GM12878 (cell line): ENCODE measurements around the gene YTHDF1. TPM values are rescaled to one million over a fixed set of nuclear protein-coding genes. Genes with fewer than 3 reads are reported as not detected.

Experiments used
- ATAC-seq: fragments of 200-7000 bp; cut with Tn5 transposase; 3 replicates; pipeline ENCODE4 v1.9.1; 2020; ENCODE audit warnings: mild to moderate bottlenecking, moderate library complexity
- BruUV-seq: library from RNA; stranded (reverse); fragments of 400-500 nt; replicated peaks from 2 replicates; lab custom pipeline; 2021; lab: Mats Ljungman, UMichigan
- CTCF ChIA-PET: fragments of 300-600 bp; sonication (Branson Sonifier 250); formaldehyde crosslinking; extraction: SDS; loops from one replicate; lab custom pipeline; 2021; ENCODE audit warnings: inconsistent platforms; lab: Yijun Ruan, JAX
- POLR2A ChIA-PET: fragments of 350-600 bp; formaldehyde crosslinking; extraction: SDS; loops from one replicate; lab custom pipeline; 2021; ENCODE audit warnings: inconsistent platforms; lab: Charles Lee
- RAD21 ChIA-PET: fragments of 300-600 bp; sonication (Branson Sonifier 250); formaldehyde crosslinking; loops from one replicate; lab custom pipeline; 2023; ENCODE audit warnings: antibody characterized with exemption; ENCODE audit not compliant: unreplicated experiment; lab: Charles Lee
- SMC1A ChIA-PET: fragments of 300-600 bp; sonication (Branson Sonifier 250); formaldehyde crosslinking; loops from one replicate; lab custom pipeline; 2023; ENCODE audit not compliant: unreplicated experiment, uncharacterized antibody; lab: Charles Lee
- DNase-seq: peaks from one replicate; pipeline ENCODE4 v3.0.0-alpha.2; 2011; ENCODE audit warnings: low read depth, low spot score
- FAIRE-seq: peaks from 3 replicates; lab custom pipeline; 2011; peaks lifted over from hg19 to GRCh38; lab: Jason Lieb, UNC
- H2AFZ ChIP-seq: 2 replicates; pipeline ENCODE4 v1.6.0; 2011; ENCODE audit warnings: low read depth, low read length, control low read depth; ENCODE audit not compliant: control insufficient read depth
- H3K27ac ChIP-seq: 2 replicates; pipeline ENCODE4 v1.5.1; 2011; ENCODE audit warnings: control low read depth; ENCODE audit not compliant: control insufficient read depth, insufficient read depth
- H3K27me3 ChIP-seq, 2 experiments: replicated peaks in 1 of 2; 2 replicates each; pipeline versions ENCODE4 v1.6.0 to v1.6.1; 2011; ENCODE audit warnings: low read length in 1 of 2; ENCODE audit not compliant: control insufficient read depth in 2 of 2, insufficient read depth in 2 of 2
- H3K36me3 ChIP-seq, 2 experiments: 2 replicates each; pipeline ENCODE4 v1.5.1; 2011; ENCODE audit warnings: low read length in 1 of 2; ENCODE audit not compliant: control insufficient read depth in 2 of 2, insufficient read depth in 2 of 2
- H3K4me1 ChIP-seq: 2 replicates; pipeline ENCODE4 v1.6.1; 2011; ENCODE audit warnings: mild to moderate bottlenecking, low read length, moderate library complexity, mixed read lengths; ENCODE audit not compliant: control insufficient read depth, insufficient read depth
- H3K4me2 ChIP-seq: 2 replicates; pipeline ENCODE4 v1.6.0; 2011; ENCODE audit warnings: control low read depth; ENCODE audit not compliant: control insufficient read depth, insufficient read depth
- H3K4me3 ChIP-seq: fragments of 200-600 bp; sonication (generic); 2 replicates; pipeline ENCODE4 v1.5.1; 2016
- H3K79me2 ChIP-seq: 2 replicates; pipeline ENCODE4 v1.6.0; 2011; ENCODE audit warnings: low read length; ENCODE audit not compliant: control insufficient read depth, insufficient read depth
- H3K9ac ChIP-seq: 2 replicates; pipeline ENCODE4 v1.8.0; 2011; ENCODE audit warnings: low read length, control low read depth, mixed read lengths; ENCODE audit not compliant: control insufficient read depth, insufficient read depth
- H3K9me3 ChIP-seq: replicated peaks from 3 replicates; pipeline ENCODE4 v1.5.1; 2011; ENCODE audit warnings: mild to moderate bottlenecking, low read length; ENCODE audit not compliant: control insufficient read depth, insufficient read depth
- H4K20me1 ChIP-seq: 2 replicates; pipeline ENCODE4 v1.6.0; 2011; ENCODE audit not compliant: control insufficient read depth, insufficient read depth
- ASH2L ChIP-seq: fragments of 300-600, 200-600 bp; sonication (generic); IDR thresholded peaks from 2 replicates; pipeline ENCODE4 v1.6.1; 2017; ENCODE audit warnings: low read depth, mild to moderate bottlenecking, borderline replicate concordance
- EZH2 ChIP-seq: IDR thresholded peaks from 2 replicates; pipeline ENCODE4 v1.6.1; 2012; ENCODE audit warnings: low read depth, mild to moderate bottlenecking, control low read depth, inconsistent platforms, low read length, borderline replicate concordance; ENCODE audit not compliant: control insufficient read depth
- HSF1 ChIP-seq: fragments of 150-350 bp; IDR thresholded peaks from 2 replicates; pipeline ENCODE4 v1.6.1; 2014; ENCODE audit warnings: mild to moderate bottlenecking, low read depth, low read length
- MTA2 ChIP-seq: fragments of 450-650 bp; IDR thresholded peaks from 2 replicates; pipeline ENCODE4 v1.6.1; 2016; ENCODE audit warnings: low read depth, mild to moderate bottlenecking, moderate library complexity
- RAD21 ChIP-seq: IDR thresholded peaks from 2 replicates; pipeline ENCODE4 v1.6.1; 2011; ENCODE audit warnings: mild to moderate bottlenecking, low read depth, low read length, moderate library complexity; ENCODE audit not compliant: insufficient read depth
- RCOR1 ChIP-seq: conservative IDR thresholded peaks from 2 replicates; pipeline ENCODE4 v1.6.1; 2012; ENCODE audit warnings: low read depth, low read length, improper control_type of control experiment
- SMC3 ChIP-seq: IDR thresholded peaks from 2 replicates; pipeline ENCODE4 v1.6.1; 2011; ENCODE audit warnings: low read length, improper control_type of control experiment, borderline replicate concordance
- ZNF592 ChIP-seq: fragments of 450-650 bp; IDR thresholded peaks from 2 replicates; pipeline ENCODE4 v1.6.1; 2017; ENCODE audit warnings: mild to moderate bottlenecking, moderate library complexity
- ZZZ3 ChIP-seq: IDR thresholded peaks from 2 replicates; pipeline ENCODE4 v1.6.1; 2011; ENCODE audit warnings: low read depth; ENCODE audit not compliant: control insufficient read depth, insufficient read length
- WGBS: methylation state at CpG from one replicate; pipeline ENCODE4 v1.1.6; 2016; ENCODE audit warnings: low lambda C conversion rate; ENCODE audit not compliant: insufficient replicate concordance, insufficient coverage; ENCODE audit errors: missing lambda C conversion rate; 5-methylcytosine and 5-hydroxymethylcytosine counted together
- in situ Hi-C: fragments of 300-500 bp; cut with MboI; formaldehyde crosslinking; loops from 9 replicates; pipeline ENCODE4 v1.14.3; 2018; ENCODE audit warnings: mixed read lengths
- intact Hi-C: fragments of 100-400 bp; cut with micrococcal nuclease; formaldehyde crosslinking; loops from one replicate; pipeline ENCODE4 v1.14.2; 2022; ENCODE audit not compliant: unreplicated experiment
- polyA plus RNA-seq, 11 experiments: library from polyadenylated mRNA; depleted of rRNA in 4 of 11; unstranded in 6 of 11; stranded (reverse) in 5 of 11; fragments of >200 nt; fragmentation: Nextera tagmentation in 4 of 11; fragmentation: Illumina TruSeq in 1 of 11; extraction: Ambion mirVana in 4 of 11; extraction: Trizol in 1 of 11; gene quantifications; 1 replicate in 1 of 11; 2 replicates in 10 of 11; pipeline versions ENCODE4 v1.2.1 to v1.2.3, GENCODE V29; 2011 to 2016; ENCODE audit warnings: inconsistent platforms in 2 of 11, missing spikeins in 2 of 11, low read depth in 1 of 11
- total RNA-seq, 4 experiments: library from RNA; depleted of rRNA in 3 of 4; stranded (reverse); fragments of >200 nt in 3 of 4; fragmentation: Illumina TruSeq in 1 of 4; extraction: Trizol in 1 of 4; gene quantifications; 2 replicates each; pipeline versions ENCODE4 v1.2.1 to v1.2.3, GENCODE V29; 2013 to 2021
- TF ChIP-seq, protein P1 (sequence below): fragments of 450-650 bp; IDR thresholded peaks from 2 replicates; pipeline ENCODE4 v1.6.1; 2018; ENCODE audit warnings: mild to moderate bottlenecking, low read depth, moderate library complexity; ENCODE audit not compliant: partially characterized antibody

The YTHDF1 gene
- total and polyA plus RNA-seq, 10 of the 15 experiments (the other 5 are each of a cell fraction or from before 2014, with no cell fraction given) = 4.6 to 37.8 (median 20.5) TPM

DNA sequence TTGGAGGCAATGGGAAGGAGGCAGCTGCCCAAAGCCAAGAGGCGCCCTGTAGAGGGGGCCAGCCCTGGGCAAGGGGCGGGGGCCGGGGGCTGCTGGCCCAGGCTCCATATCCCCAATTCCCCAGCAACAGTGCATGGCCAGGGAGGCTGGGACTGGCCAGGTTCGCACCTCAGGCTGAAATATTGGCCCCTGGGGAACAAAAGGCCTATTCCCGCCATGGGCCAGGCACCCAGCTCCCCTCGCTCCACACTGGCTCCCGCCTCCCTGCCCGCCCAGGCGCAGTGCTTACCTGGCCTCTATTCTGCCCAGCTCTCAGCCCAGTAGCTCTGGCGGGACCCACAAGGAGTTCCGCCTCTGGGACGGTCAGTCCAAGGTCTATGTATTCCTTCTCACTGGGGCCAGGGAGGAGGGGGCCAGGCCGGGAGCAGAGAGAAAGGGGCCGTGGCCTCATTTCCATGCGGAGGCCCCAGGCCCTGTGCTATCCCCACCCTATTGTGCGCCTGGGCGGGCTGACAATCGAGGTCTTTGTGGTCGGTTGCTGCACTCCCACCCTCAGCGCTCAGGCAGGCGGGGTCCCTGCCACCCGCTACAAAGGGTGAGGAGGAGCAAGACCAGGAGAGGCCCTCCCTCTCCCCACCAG is 42.3 kb downstream of the YTHDF1 start (continued):
- TF ChIP-seq ASH2L = no peak
- no peak for TF ChIP-seq MTA2
- TF ChIP-seq EZH2 = no peak
- TF ChIP-seq HSF1 = no peak

GRCh38 chr20:63172726-63173125 is 43.2 kb downstream of the YTHDF1 start:
- Histone ChIP-seq H3K9ac (no peak overlapping the region), H3K79me2 (no peaks in the 10 kb centered on the region), H2AFZ (no peak overlapping the region), H3K36me3 (no peaks in the 10 kb centered on the region), H3K27ac (no peak overlapping the region), H4K20me1 (no peaks in the 10 kb centered on the region), H3K4me2 (no peak overlapping the region), H3K4me3 (no peak overlapping the region), H3K9me3 (no peaks in the 10 kb centered on the region), H3K4me1 (no peaks in the 10 kb centered on the region), H3K27me3 (peaks cover 15 to 18% of the 10 kb centered on the region in 2 experiments)
- ChIA-PET CTCF (interaction anchor here (1.0 to 1.6 kb wide), 4 partner anchors 116 to 350 kb away, joined by 3 to 7 read pairs (median 4); no protein-coding TSS in a partner anchor), RAD21 (interaction anchor here (0.5 to 1.5 kb wide), 2 partner anchors 163 to 350 kb away, joined by 3 read pairs; no protein-coding TSS in a partner anchor), POLR2A (no interaction called here), SMC1A (interaction anchor here (0.9 to 1.0 kb wide), 2 partner anchors 11 to 164 kb away, joined by 3 read pairs; no protein-coding TSS in a partner anchor)
- ATAC-seq (peak; percentile 66), FAIRE-seq (no peak), DNase-seq (no peak)
- intact Hi-C loops (no loop called here), in situ Hi-C loops (no loop called here)
- 21% methylated on average over 6 of the region's 8 CpGs for WGBS
- no TSS peak for BruUV-seq
- TF ChIP-seq SMC3 (peak; percentile 41; the same call in 1 of the 2 replicates), RCOR1 (no peak), RAD21 (peak; percentile 38; the same call in 1 of the 2 replicates), ZZZ3 (no peak), ZNF592 (no peak)
- TF ChIP-seq, protein P1, sequence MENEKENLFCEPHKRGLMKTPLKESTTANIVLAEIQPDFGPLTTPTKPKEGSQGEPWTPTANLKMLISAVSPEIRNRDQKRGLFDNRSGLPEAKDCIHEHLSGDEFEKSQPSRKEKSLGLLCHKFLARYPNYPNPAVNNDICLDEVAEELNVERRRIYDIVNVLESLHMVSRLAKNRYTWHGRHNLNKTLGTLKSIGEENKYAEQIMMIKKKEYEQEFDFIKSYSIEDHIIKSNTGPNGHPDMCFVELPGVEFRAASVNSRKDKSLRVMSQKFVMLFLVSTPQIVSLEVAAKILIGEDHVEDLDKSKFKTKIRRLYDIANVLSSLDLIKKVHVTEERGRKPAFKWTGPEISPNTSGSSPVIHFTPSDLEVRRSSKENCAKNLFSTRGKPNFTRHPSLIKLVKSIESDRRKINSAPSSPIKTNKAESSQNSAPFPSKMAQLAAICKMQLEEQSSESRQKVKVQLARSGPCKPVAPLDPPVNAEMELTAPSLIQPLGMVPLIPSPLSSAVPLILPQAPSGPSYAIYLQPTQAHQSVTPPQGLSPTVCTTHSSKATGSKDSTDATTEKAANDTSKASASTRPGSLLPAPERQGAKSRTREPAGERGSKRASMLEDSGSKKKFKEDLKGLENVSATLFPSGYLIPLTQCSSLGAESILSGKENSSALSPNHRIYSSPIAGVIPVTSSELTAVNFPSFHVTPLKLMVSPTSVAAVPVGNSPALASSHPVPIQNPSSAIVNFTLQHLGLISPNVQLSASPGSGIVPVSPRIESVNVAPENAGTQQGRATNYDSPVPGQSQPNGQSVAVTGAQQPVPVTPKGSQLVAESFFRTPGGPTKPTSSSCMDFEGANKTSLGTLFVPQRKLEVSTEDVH = no peak
